ENCODE data around the gene CRB3. TPM values are rescaled to one million over a fixed set of nuclear protein-coding genes. Genes with fewer than 3 reads are reported as not detected.
A peak's percentile ranks its signal among the peaks of the same experiment; 100 is the strongest.

Gene CRB3
- total and polyA plus RNA-seq, 2 experiments from 2014 or later, result 11.8 to 44.4 TPM

- ATAC-seq, result no peak
- Histone ChIP-seq H3K4me1 (ENCODE audit: insufficient read depth) (peaks cover 7% of the 10 kb centered on the region), H3K27me3 (ENCODE audit: insufficient read depth) (no peaks in the 10 kb centered on the region), H4K20me1 (replicated peaks; ENCODE audit: insufficient read depth) (no peaks in the 10 kb centered on the region), H3K4me2 (no peak overlapping the region), H2AFZ (peak overlapping the region; percentile 89; the same call in 1 of the 2 replicates), H3K79me2 (replicated peaks; ENCODE audit: insufficient read depth) (no peaks in the 10 kb centered on the region), H3K4me3 (no peak overlapping the region), H3K27ac (ENCODE audit: low read depth) (no peak overlapping the region), H3F3A (replicated peaks; ENCODE audit: low read depth) (no peaks in the 10 kb centered on the region), H3K9me2 (ENCODE audit: insufficient read depth) (no peaks in the 10 kb centered on the region), H3K36me3 (ENCODE audit: insufficient read depth) (no peaks in the 10 kb centered on the region)
- H3K27ac Mint-ChIP-seq, result no peak overlapping the region
- peaks cover 7% of the 10 kb centered on the region for H3K27me3 Mint-ChIP-seq (ENCODE audit: insufficient read depth, low read depth, poor library complexity)
- TF ChIP-seq REST (IDR thresholded peaks at IDR 0.05; ENCODE audit: unreplicated experiment) (no peak), STAT1 (IDR thresholded peaks at IDR 0.05; ENCODE audit: unreplicated experiment) (no peak), JUNB (IDR thresholded peaks at IDR 0.05; ENCODE audit: unreplicated experiment) (no peak), ZNF462 (CRISPR knock-in tag; IDR thresholded peaks at IDR 0.05) (no peak), POLR2AphosphoS5 (IDR thresholded peaks at IDR 0.05; ENCODE audit: low read depth) (no peak), ETS1 (IDR thresholded peaks at IDR 0.05) (no peak), CREB1 (CRISPR knock-in tag; IDR thresholded peaks at IDR 0.05; ENCODE audit: low read depth) (no peak), CTCF (conservative IDR thresholded peaks at IDR 0.05; ENCODE audit: low read depth in 2 of 2) (no peak), NANOG (IDR thresholded peaks at IDR 0.05; ENCODE audit: borderline replicate concordance) (no peak), EZH2 (IDR thresholded peaks at IDR 0.05; ENCODE audit: low read depth, unreplicated experiment) (no peak), ZNF331 (CRISPR knock-in tag; IDR thresholded peaks at IDR 0.05; ENCODE audit: low read depth) (no peak), EZH2phosphoT487 (IDR thresholded peaks at IDR 0.05; ENCODE audit: unreplicated experiment) (no peak)
- DNase-seq (ENCODE audit: low spot score), result no peak
- no peaks in the 10 kb centered on the region; the same call in 2 of the 3 replicates for H3K9me3 Mint-ChIP-seq
- peaks cover 12% of the 10 kb centered on the region; the same call in 2 of the 3 replicates for H3K4me1 Mint-ChIP-seq
- H3K4me3 Mint-ChIP-seq, result no peak overlapping the region
- no peaks in the 10 kb centered on the region for H3K36me3 Mint-ChIP-seq (ENCODE audit: low read depth)
These were observed 16.9 kb downstream of the CRB3 start for GRCh38 chr19:6480848-6481415.

Measured in GM23338 (cell line).